CD14-positive monocyte (primary cell): ENCODE data around the gene CNOT6. TPM values are rescaled to one million over a fixed set of nuclear protein-coding genes. Genes with fewer than 3 reads are reported as not detected.

Experiments used
- DNase-seq, 3 donors: peaks; one replicate each; pipeline ENCODE4 v3.0.0-alpha.2; 2011 to 2022
- H2AFZ ChIP-seq: 2 replicates; pipeline ENCODE4 v1.6.0; 2012; ENCODE audit warnings: mild to moderate bottlenecking, low read depth, low read length, inconsistent platforms; ENCODE audit not compliant: insufficient read depth, poor library complexity, severe bottlenecking
- H3K27ac ChIP-seq, 2 donors: 1 replicate in 1 of 2; 2 replicates in 1 of 2; pipeline ENCODE4 v1.5.1; 2012 to 2013; ENCODE audit warnings: low read length in 2 of 2, control low read depth in 1 of 2, inconsistent platforms in 1 of 2, low read depth in 1 of 2, mild to moderate bottlenecking in 1 of 2
- H3K27me3 ChIP-seq, 2 donors: one replicate each; pipeline versions ENCODE4 v1.6.0 to v1.6.1; 2011 to 2013; ENCODE audit warnings: low read length in 2 of 2; ENCODE audit not compliant: control insufficient read depth in 2 of 2, insufficient read depth in 2 of 2
- H3K36me3 ChIP-seq, 2 donors: replicated peaks in 1 of 2; 1 replicate in 1 of 2; 2 replicates in 1 of 2; pipeline versions ENCODE4 v1.5.1 to v1.6.1; 2012 to 2013; ENCODE audit warnings: low read length in 2 of 2, control low read depth in 1 of 2, inconsistent platforms in 1 of 2, mild to moderate bottlenecking in 1 of 2; ENCODE audit not compliant: insufficient read depth in 2 of 2, control insufficient read depth in 1 of 2
- H3K4me1 ChIP-seq, 2 donors: 1 replicate in 1 of 2; 2 replicates in 1 of 2; pipeline versions ENCODE4 v1.5.1 to v1.6.1; 2012 to 2013; ENCODE audit warnings: low read length in 2 of 2, control low read depth in 1 of 2, inconsistent platforms in 1 of 2, mild to moderate bottlenecking in 1 of 2, moderate library complexity in 1 of 2; ENCODE audit not compliant: insufficient read depth in 2 of 2, control insufficient read depth in 1 of 2
- H3K4me2 ChIP-seq: replicated peaks from 2 replicates; pipeline ENCODE3; 2012; ENCODE audit warnings: low read length, moderate library complexity, mild to moderate bottlenecking; ENCODE audit not compliant: poor library complexity, severe bottlenecking; ENCODE audit errors: extremely low read depth
- H3K4me3 ChIP-seq, 3 experiments: fragments of 200-600 bp in 1 of 3; sonication (generic) in 1 of 3; replicated peaks in 1 of 3; 1 replicate in 2 of 3; 2 replicates in 1 of 3; pipeline ENCODE4 v1.5.1; 2011 to 2013; ENCODE audit warnings: low read length in 3 of 3, mild to moderate bottlenecking in 3 of 3, control low read depth in 2 of 3, low read depth in 2 of 3, inconsistent platforms in 1 of 3, moderate library complexity in 1 of 3
- H3K79me2 ChIP-seq: 2 replicates; pipeline ENCODE4 v1.6.0; 2012; ENCODE audit warnings: mild to moderate bottlenecking, control low read depth, inconsistent platforms, low read length, moderate library complexity; ENCODE audit not compliant: insufficient read depth
- H3K9ac ChIP-seq: 2 replicates; pipeline ENCODE4 v1.6.0; 2017; ENCODE audit warnings: low read length, mild to moderate bottlenecking; ENCODE audit not compliant: insufficient read depth, poor library complexity, severe bottlenecking
- H3K9me3 ChIP-seq, 2 donors: replicated peaks in 1 of 2; 1 replicate in 1 of 2; 2 replicates in 1 of 2; pipeline versions ENCODE4 v1.5.1 to v1.6.1; 2012 to 2013; ENCODE audit warnings: low read length in 2 of 2, control low read depth in 1 of 2; ENCODE audit not compliant: control insufficient read depth in 1 of 2, insufficient read depth in 1 of 2
- H4K20me1 ChIP-seq: 2 replicates; pipeline ENCODE4 v1.6.0; 2012; ENCODE audit warnings: mild to moderate bottlenecking, low read length, control low read depth, moderate library complexity; ENCODE audit not compliant: insufficient read depth
- H3K27ac Mint-ChIP-seq, 7 donors: one replicate each; pipeline ENCODE4 v1.8.0; 2020; ENCODE audit warnings: mild to moderate bottlenecking in 7 of 7, mixed read lengths in 7 of 7, moderate library complexity in 6 of 7, inconsistent platforms in 2 of 7
- H3K27me3 Mint-ChIP-seq, 3 donors: one replicate each; pipeline ENCODE4 v1.8.0; 2021 to 2022; ENCODE audit warnings: low read depth in 3 of 3, mild to moderate bottlenecking in 3 of 3, mixed read lengths in 3 of 3, moderate library complexity in 3 of 3, inconsistent platforms in 1 of 3
- H3K36me3 Mint-ChIP-seq, 2 donors: one replicate each; pipeline ENCODE4 v1.8.0; 2020; ENCODE audit warnings: mixed read lengths in 2 of 2, inconsistent platforms in 1 of 2, mild to moderate bottlenecking in 1 of 2
- H3K4me1 Mint-ChIP-seq: one replicate; pipeline ENCODE4 v1.8.0; 2020; ENCODE audit warnings: mild to moderate bottlenecking, mixed read lengths
- H3K4me3 Mint-ChIP-seq, 2 donors: one replicate each; pipeline ENCODE4 v1.8.0; 2020; ENCODE audit warnings: mild to moderate bottlenecking in 2 of 2, mixed read lengths in 2 of 2, moderate library complexity in 1 of 2
- H3K9me3 Mint-ChIP-seq, 7 donors: one replicate each; pipeline ENCODE4 v1.8.0; 2020 to 2022; ENCODE audit warnings: mixed read lengths in 7 of 7, mild to moderate bottlenecking in 6 of 7, moderate library complexity in 6 of 7, inconsistent platforms in 2 of 7
- CTCF ChIP-seq: fragments of 200-600 bp; IDR thresholded peaks from one replicate; pipeline ENCODE4 v1.8.0; 2022; ENCODE audit warnings: antibody characterized with exemption, mild to moderate bottlenecking
- WGBS: methylation state at CpG from one replicate; pipeline ENCODE4 v1.1.5; 2013; ENCODE audit warnings: missing lambda C conversion rate; ENCODE audit not compliant: insufficient coverage; 5-methylcytosine and 5-hydroxymethylcytosine counted together
- intact Hi-C, 2 donors: fragments of 100-400 bp; cut with micrococcal nuclease; formaldehyde crosslinking; loops; one replicate each; pipeline versions ENCODE4 v1.15.0 to v1.15.1; 2023
- polyA plus RNA-seq, 3 donors: library from polyadenylated mRNA; depleted of rRNA in 1 of 3; unstranded in 2 of 3; stranded (reverse) in 1 of 3; fragments of 300-500 nt in 2 of 3; fragments of >200 nt in 1 of 3; fragmentation: Illumina TruSeq in 2 of 3; gene quantifications; 1 replicate in 2 of 3; 2 replicates in 1 of 3; pipeline ENCODE4 v1.2.3, GENCODE V29; 2012 to 2021

The CNOT6 gene
- polyA plus RNA-seq, 3 donors: 4.8 to 9.5 (median 7.7) TPM

GRCh38 chr5:180521101-180521500, 26.9 kb downstream of the CNOT6 start:
- H3K4me3 ChIP-seq: no peak overlapping the region
- H3K27me3 Mint-ChIP-seq: peaks cover 0 to 2% (median 0%) of the 10 kb centered on the region in 3 donors
- peaks cover 57% of the 10 kb centered on the region for H3K4me1 Mint-ChIP-seq
- peak overlapping the region in 5 of 7 donors; percentile 18 to 87 (median 40) for H3K27ac Mint-ChIP-seq
- H3K9ac ChIP-seq: no peak overlapping the region
- intact Hi-C loops: no loop called here
- peaks cover 21 to 37% of the 10 kb centered on the region in 2 donors for H3K4me1 ChIP-seq
- no peak overlapping the region for H3K4me3 Mint-ChIP-seq
- no peaks in the 10 kb centered on the region for H3K9me3 ChIP-seq
- H4K20me1 ChIP-seq: peaks cover 41% of the 10 kb centered on the region
- H3K27ac ChIP-seq: no peak overlapping the region
- peaks cover 0 to 3% (median 0%) of the 10 kb centered on the region in 7 donors for H3K9me3 Mint-ChIP-seq
- no peak overlapping the region for H3K4me2 ChIP-seq
- WGBS: 100% methylated on average over 2 of the region's 3 CpGs
- H3K36me3 ChIP-seq: no peaks in the 10 kb centered on the region
- no peak for TF ChIP-seq CTCF
- peaks cover 94% of the 10 kb centered on the region for H3K79me2 ChIP-seq
- no peaks in the 10 kb centered on the region for H3K27me3 ChIP-seq
- peaks cover 6 to 7% of the 10 kb centered on the region in 2 donors for H3K36me3 Mint-ChIP-seq
- DNase-seq: no peak
- no peak overlapping the region for H2AFZ ChIP-seq

GRCh38 chr5:180521591-180521990, 27.4 kb downstream of the CNOT6 start:
- WGBS: no CpG with 5 or more reads among the region's 1 CpG

More at GRCh38 chr5:180521591-180521990, 27.4 kb downstream of the CNOT6 start:
- peaks cover 21 to 37% of the 10 kb centered on the region in 2 donors for H3K4me1 ChIP-seq
- intact Hi-C loops: no loop called here
- no peaks in the 10 kb centered on the region for H3K9me3 ChIP-seq
- H3K4me1 Mint-ChIP-seq: peaks cover 57% of the 10 kb centered on the region
- peaks cover 94% of the 10 kb centered on the region for H3K79me2 ChIP-seq
- no peak overlapping the region for H3K9ac ChIP-seq
- H3K4me3 Mint-ChIP-seq: no peak overlapping the region
- no peak overlapping the region for H2AFZ ChIP-seq
- DNase-seq: no peak
- H4K20me1 ChIP-seq: peaks cover 46% of the 10 kb centered on the region
- H3K4me3 ChIP-seq: no peak overlapping the region
- H3K36me3 ChIP-seq: no peaks in the 10 kb centered on the region
- no peak overlapping the region for H3K27ac ChIP-seq
- H3K27me3 Mint-ChIP-seq: peaks cover 0 to 2% (median 0%) of the 10 kb centered on the region in 3 donors
- peaks cover 6 to 7% of the 10 kb centered on the region in 2 donors for H3K36me3 Mint-ChIP-seq
- H3K27me3 ChIP-seq: no peaks in the 10 kb centered on the region
- peak overlapping the region in 1 of 7 donors; percentile 48 for H3K27ac Mint-ChIP-seq
- no peak overlapping the region for H3K4me2 ChIP-seq
- TF ChIP-seq CTCF: no peak
- H3K9me3 Mint-ChIP-seq: peaks cover 0 to 3% (median 0%) of the 10 kb centered on the region in 7 donors
